ENCODE measurements around the gene EXOSC3.
A peak's percentile ranks its signal among the peaks of the same experiment; 100 is the strongest.
"Not testable (repeated sequence)": the region's sequence is repeated elsewhere in the genome, so short reads cannot be mapped to it uniquely, and the experiment has no call there.

EXOSC3 gene

GRCh38 chr9:37775216-37775919 is 9.5 kb downstream of the EXOSC3 start:
- no peak for DNase-seq (ENCODE audit: low read depth in 2 of 2)

- no peak for DNase-seq (ENCODE audit: low read depth in 2 of 2)
These were observed 14.9 kb downstream of the EXOSC3 start for GRCh38 chr9:37769995-37770394.

- DNase-seq (ENCODE audit: low read depth in 2 of 2): no peak
These were observed 15.6 kb downstream of the EXOSC3 start for GRCh38 chr9:37769306-37769705.

- not testable (repeated sequence) for DNase-seq (ENCODE audit: low read depth in 2 of 2)
These were observed 19.6 kb downstream of the EXOSC3 start for GRCh38 chr9:37765263-37765662.

GRCh38 chr9:37761511-37761910 is 23.4 kb downstream of the EXOSC3 start:
- no peak for DNase-seq (ENCODE audit: low read depth in 2 of 2)

GRCh38 chr9:37760416-37761161 is 24.3 kb downstream of the EXOSC3 start:
- no peak for DNase-seq (ENCODE audit: low read depth in 2 of 2)

GRCh38 chr9:37758747-37759146 is 26.1 kb downstream of the EXOSC3 start:
- no peak for DNase-seq (ENCODE audit: low read depth in 2 of 2)

GRCh38 chr9:37753489-37754190 is 31.2 kb downstream of the EXOSC3 start, which contains the start of gene TRMT10B:
Gene TRMT10B, plus strand, starts transcription at chr9:37753805. Its CDS starts 8,127 bp downstream, at chr9:37761932.
- DNase-seq (ENCODE audit: low read depth in 2 of 2): peak; percentile 20 to 32

GRCh38 chr9:37752642-37753488 is 32.0 kb downstream of the EXOSC3 start:
- no peak for DNase-seq (ENCODE audit: low read depth in 2 of 2)

- DNase-seq (ENCODE audit: low read depth in 2 of 2): not testable (repeated sequence)
These were observed 32.8 kb downstream of the EXOSC3 start for GRCh38 chr9:37752112-37752511.

- not testable (repeated sequence) for DNase-seq (ENCODE audit: low read depth in 2 of 2)
These were observed 33.2 kb downstream of the EXOSC3 start for GRCh38 chr9:37751704-37752103.

- no peak for DNase-seq (ENCODE audit: low read depth in 2 of 2)
These were observed 33.7 kb downstream of the EXOSC3 start for GRCh38 chr9:37751186-37751585.

- no peak for DNase-seq (ENCODE audit: low read depth in 2 of 2)
These were observed 35.7 kb downstream of the EXOSC3 start for GRCh38 chr9:37749129-37749528.

GRCh38 chr9:37747271-37747753 is 37.6 kb downstream of the EXOSC3 start:
- DNase-seq (ENCODE audit: low read depth in 2 of 2): peak in 1 of 2 donors; percentile 14

GRCh38 chr9:37746448-37747270 is 38.2 kb downstream of the EXOSC3 start:
- DNase-seq (ENCODE audit: low read depth in 2 of 2): no peak

- DNase-seq (ENCODE audit: low read depth in 2 of 2): no peak
These were observed 38.9 kb downstream of the EXOSC3 start for GRCh38 chr9:37745970-37746369.

- DNase-seq (ENCODE audit: low read depth in 2 of 2): no peak
These were observed 44.1 kb downstream of the EXOSC3 start for GRCh38 chr9:37740631-37741328.

- DNase-seq (ENCODE audit: low read depth in 2 of 2): no peak
These were observed 44.7 kb downstream of the EXOSC3 start for GRCh38 chr9:37740128-37740527.

- DNase-seq (ENCODE audit: low read depth in 2 of 2): no peak
These were observed 45.6 kb downstream of the EXOSC3 start for GRCh38 chr9:37739222-37739621.

GRCh38 chr9:37732952-37733351 is 51.9 kb downstream of the EXOSC3 start:
- no peak for DNase-seq (ENCODE audit: low read depth in 2 of 2)
